HG02870 (cell line): ENCODE data around the gene IGLON5.

Source experiments
- ATAC-seq: cut with Tn5 transposase; IDR thresholded peaks from one replicate; pipeline ENCODE4 v1.9.1; 2021; ENCODE audit warnings: mild to moderate bottlenecking, moderate library complexity; ENCODE audit not compliant: unreplicated experiment

IGLON5 gene

DNA sequence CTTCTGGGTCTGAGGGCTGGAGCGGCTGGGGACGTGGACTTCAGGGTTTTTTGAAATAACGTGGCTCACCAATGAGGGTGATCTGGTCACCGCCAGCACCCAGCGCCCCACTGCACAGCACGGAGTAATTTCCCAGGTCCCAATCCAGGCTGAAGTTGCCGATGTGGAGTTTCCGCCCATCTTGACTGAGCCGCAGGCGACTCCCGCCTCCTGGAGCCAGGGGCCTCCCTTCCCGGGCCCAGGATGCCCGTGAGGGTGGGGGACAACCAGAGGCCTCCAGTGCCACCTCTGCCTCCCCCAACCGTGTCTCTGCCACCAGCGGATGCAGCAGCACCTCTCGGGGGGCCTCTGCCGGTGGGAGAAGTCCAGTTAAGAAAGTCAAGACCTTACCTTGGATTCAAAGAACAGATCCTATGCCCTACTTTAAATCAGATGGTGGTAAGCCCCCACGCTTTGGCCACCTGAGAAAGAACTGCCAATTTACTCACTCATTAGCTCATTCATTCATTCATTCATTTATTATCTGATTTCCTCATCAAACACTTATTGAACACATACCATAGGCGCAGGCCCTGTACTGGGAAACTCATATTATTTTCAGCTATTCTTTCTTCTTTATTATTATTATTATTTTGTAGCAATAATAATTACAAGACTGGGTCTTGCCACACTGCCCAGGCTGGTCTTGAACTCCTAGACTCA is 26.6 kb downstream of the IGLON5 start:
- ATAC-seq: no peak

DNA sequence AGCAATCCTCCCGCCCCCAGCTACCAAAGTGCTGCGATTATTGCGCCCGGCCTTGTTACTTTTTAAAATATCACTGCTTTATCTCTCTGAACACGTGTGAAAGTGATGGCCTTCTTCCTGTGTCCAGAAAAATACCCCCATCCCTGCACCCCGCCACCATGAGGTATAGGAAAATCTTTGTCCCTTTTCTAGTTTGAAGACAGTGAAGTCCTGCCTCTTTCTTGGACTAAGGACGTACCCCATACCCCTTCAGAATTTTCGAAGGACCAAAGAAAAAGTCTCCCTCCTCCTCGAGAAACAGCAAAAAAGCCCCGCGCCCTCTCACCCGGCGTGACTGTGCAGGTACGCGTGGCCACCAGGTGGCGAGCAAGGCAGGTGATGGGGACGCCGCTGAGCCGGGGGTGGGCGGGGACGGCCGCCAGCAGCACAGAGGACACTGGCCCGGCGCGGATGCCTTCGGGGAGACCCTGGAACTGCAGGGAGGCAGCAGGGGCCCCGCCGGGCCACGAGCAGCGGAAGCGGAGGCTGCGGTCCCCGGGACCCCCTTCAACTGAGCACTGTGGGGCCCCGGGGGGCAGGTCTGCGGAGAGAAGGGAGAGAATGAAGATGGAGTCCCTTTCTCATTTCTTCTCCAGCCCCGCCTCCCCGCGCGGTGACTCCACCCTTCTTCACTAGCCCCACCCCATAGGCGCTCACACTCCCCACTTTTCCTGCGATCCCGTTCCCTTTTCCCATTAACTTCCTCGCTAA is 27.3 kb downstream of the IGLON5 start:
- ATAC-seq: peak; percentile 43

- ATAC-seq: peak; percentile 8
These were observed 27.9 kb downstream of the IGLON5 start for GRCh38 chr19:51339313-51339686.

DNA sequence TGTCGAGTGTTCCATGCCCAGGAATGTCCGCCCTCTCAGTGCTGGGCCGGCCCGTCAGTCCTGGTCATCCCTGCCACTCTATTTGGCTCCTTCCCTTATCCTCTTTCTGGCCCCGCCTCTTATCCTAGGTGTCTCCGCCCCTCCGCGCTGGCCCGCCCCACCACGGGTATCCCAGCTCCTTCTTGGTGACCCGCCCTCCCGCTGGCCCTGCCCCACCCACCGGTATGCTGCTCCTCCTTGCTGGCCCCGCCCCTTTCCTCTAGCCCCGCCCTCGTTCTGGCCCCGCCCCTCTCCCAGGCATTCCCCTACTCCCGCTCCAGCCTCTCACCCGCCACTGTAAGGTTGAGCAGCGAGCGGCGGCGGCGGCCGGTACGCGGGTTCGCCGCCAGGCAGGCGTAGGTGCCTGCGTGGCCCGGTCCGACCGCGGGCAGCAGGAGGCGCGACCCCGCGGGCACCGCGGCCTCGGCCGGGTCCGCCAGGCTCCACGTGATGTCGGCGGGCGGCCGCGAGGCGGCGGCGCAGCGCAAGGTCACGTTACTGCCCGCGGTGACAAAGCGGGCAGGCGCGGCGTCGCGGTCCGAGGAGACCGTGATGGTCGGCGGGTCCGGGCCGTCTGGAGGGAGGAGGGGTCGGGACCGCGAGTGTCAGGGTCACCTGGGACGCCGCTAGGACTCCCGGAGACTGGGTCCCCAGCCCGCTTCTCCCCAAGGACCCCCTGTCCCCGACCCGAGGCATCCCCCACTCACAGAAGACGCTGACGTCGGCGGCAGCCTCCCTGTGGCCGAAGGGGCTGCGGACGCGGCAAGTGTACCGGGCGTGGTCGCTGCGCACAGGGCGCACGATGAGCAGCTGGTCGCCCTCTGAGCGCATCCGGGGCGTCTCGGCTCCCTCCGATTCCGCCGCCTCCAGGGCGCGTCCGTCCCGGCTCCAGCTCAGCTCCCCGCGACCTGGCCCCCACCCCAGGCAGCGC is 28.5 kb downstream of the IGLON5 start:
- peak; percentile 55 for ATAC-seq

GRCh38 chr19:51341066-51341465 is 29.6 kb downstream of the IGLON5 start:
- no peak for ATAC-seq

DNA sequence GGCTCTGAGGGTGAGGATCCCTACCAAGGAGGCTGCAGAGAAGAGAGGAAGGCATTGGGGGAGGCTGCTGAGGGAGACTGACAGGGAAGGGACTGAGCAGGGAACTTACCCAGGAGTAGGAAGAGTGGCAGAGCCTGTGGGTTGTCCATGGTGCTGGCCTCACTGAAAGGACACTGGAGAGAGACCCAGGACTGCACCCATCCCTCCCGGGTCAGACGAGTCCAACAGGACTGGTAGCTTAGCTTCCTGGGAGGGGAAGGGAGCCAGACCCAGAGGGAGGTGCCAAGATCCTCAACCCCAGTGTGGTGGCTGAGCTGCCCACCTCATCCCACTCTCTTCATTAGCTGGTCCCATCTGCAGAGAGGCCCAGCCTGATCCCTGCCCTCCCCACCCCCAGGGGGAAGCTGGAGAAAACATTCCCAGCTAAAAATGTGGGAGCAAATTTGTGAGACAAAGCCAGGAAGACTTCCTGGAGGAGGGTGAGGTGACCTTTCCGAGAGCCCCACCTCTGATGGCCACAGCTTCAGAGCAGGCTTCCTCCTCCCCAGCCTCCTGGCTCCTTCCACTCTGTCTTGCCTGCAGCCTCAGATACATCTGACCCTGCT is 30.6 kb downstream of the IGLON5 start, which contains the start of gene VSIG10L:
Gene VSIG10L, minus strand, starts transcription at position 164 of the 605 bp plus-strand sequence. Its CDS starts 15 bp downstream, at position 149.
- no peak for ATAC-seq

DNA sequence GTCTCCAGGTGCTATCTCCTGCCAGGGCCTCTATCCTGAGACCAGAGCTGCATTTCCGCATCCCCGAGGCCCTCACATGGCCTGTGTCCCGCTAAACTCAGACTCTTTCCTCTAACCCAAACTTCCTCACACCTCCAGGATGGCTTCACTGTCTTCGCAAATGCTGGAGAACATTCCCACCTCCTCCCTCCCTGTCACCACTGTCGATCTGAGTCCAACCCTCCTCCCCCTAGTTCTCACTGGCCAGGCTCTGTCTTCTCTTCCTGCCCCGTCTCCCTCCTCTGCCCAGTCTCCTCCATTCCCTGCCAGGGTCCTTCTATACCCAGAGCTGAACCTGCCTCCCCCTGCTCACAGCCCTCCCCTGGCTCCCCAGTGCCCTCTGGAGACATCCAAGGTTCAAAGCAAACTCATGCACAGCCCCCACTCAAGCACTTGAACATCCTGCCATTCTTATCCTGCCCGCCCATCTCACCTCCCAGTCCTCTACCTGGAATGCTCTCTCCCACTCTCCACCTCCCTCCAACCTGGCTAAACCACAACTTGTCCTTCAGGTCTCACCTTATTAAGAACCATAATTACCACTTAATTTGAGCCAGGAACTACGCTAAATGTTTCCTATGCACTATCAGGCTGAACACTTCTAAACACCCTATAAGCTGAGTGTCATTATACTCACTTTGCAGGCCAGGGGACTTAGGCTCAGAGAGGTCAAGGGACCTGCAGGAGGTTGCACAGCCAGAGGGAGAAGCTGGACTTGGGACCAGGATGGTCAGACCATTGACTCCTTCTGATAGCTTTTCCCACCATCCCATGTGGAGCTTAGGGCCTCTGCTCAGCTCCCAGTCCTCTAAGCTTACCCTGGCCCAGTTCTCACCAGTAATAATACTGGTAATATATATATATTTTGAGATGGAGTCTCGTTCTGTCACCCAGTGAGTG is 31.5 kb downstream of the IGLON5 start:
- no peak for ATAC-seq

GRCh38 chr19:51345076-51345620 is 33.7 kb downstream of the IGLON5 start:
- no peak for ATAC-seq

GRCh38 chr19:51346742-51347141 is 35.3 kb downstream of the IGLON5 start:
- no peak for ATAC-seq

DNA sequence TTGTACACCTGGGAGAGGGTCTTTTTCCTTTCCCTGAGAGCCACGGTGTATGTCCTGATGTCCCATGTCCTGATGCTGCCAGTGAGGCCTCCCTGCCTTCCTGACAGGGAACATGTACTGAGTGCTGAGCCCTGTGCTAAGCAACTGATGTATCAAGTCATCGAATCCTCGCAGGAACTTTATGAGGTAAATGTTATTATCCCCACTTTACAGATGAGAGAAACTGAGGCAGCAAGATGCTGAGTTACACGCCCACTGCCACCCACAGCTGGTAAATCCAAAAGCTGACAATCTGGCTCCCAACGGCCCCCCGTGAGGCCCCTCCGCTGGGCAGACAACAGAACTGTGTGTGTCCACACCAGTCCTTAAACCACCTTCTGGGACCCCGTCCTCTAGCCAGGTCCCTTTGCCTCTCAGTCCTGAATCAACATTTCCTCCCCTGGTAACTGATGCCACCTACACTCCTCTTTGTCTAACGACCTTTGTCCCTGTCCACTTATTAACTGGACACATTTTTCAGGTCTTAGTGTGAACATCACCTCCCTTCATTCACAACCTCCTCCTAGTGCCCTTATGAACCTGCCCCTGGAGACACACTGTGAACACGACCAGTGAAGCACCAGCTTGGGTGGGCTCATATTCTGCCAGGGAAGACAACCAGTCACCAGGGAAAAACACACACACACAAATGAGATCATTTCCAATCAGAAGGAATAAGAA is 35.9 kb downstream of the IGLON5 start:
- no peak for ATAC-seq

GRCh38 chr19:51351266-51351990 is 40.0 kb downstream of the IGLON5 start:
- no peak for ATAC-seq

- no peak for ATAC-seq
These were observed 41.4 kb downstream of the IGLON5 start for GRCh38 chr19:51352783-51353360.

- no peak for ATAC-seq
These were observed 42.8 kb downstream of the IGLON5 start for GRCh38 chr19:51354103-51354741.

- ATAC-seq: no peak
These were observed 43.3 kb downstream of the IGLON5 start for GRCh38 chr19:51354742-51355148.

DNA sequence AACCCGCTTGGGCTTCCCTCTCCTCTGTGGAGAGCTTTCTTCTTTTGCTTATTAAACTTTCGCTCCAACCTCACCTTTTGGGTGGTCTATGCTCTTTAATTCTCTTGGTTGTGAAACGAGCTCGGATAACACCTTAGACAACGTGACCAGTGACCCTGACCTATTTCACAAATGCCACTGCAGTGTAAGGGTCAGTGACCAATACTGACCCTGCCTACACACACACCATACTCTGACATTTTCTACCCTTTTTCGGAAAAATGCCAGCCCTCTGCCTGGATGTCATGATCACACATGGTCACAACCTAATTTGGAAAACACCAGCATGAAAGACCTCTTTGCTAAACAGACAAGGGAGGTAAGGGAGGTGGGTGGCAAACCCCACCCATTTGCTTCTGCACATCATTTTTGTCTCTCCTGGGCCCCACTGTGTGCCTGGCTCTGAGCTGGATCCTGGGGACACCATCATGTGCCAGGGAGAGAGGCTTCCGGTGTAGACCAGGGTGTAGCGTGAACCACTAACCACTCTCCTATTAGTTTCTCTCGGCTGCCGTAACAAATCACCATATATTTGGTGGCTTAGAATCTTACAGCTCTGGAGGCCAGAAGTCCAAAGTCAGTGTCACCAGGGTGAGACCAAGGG is 44.8 kb downstream of the IGLON5 start:
- ATAC-seq: no peak

DNA sequence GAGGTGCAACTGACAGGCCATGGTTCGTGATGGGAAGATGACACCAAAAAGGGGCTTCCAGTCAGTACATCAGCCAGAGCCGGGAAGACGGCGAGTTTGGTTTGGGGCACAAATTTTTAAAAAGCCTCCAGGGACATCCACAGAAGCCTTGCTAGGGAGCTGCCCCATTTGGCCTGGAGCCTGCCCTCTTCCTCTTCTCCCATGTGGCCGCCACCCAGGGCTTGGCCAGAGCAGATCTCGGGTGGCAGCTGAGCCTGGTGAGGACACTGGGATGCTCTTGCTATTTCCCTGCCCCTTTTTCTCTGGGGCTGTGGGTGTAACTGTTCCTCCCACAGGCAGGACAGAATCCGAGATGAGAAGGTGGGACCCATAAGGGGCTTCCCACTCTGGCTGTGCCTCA is 46.5 kb downstream of the IGLON5 start:
- no peak for ATAC-seq

GRCh38 chr19:51359294-51359693 is 47.9 kb downstream of the IGLON5 start:
- ATAC-seq: no peak
